TTC549 (cell line): ENCODE data around the gene ITGBL1.

Source experiments
- FAIRE-seq: peaks from 2 replicates; lab custom pipeline; 2012; peaks lifted over from hg19 to GRCh38; lab: Jason Lieb, UNC

Gene ITGBL1

GRCh38 chr13:101569807-101570206 is 117.3 kb downstream of the ITGBL1 start:
- no peak for FAIRE-seq

- FAIRE-seq: no peak
Measured at GRCh38 chr13:101570410-101570809, 117.9 kb downstream of the ITGBL1 start.

- no peak for FAIRE-seq
Measured at GRCh38 chr13:101572456-101572855, 120.0 kb downstream of the ITGBL1 start.

DNA sequence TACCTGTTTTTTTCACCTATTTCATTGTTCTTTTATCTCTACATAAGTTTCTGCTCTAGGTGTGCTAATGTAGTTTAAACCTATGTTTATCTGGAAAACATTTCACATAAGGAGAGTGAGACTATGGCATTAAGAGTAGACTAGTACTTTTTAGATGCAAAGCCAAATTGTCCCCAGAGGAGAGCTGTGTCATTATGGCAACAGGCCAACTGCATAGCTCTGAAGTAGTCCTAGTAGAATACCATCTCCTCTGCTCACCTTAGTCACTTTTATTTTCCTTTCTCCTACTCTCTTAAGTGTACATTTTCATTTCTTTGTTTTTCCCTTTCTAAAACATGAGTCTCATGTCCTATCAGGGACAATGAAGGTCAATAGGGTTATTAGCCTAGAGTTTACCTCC is 123.1 kb downstream of the ITGBL1 start:
- no peak for FAIRE-seq

GRCh38 chr13:101576455-101576854 is 124.0 kb downstream of the ITGBL1 start:
- FAIRE-seq: no peak

DNA sequence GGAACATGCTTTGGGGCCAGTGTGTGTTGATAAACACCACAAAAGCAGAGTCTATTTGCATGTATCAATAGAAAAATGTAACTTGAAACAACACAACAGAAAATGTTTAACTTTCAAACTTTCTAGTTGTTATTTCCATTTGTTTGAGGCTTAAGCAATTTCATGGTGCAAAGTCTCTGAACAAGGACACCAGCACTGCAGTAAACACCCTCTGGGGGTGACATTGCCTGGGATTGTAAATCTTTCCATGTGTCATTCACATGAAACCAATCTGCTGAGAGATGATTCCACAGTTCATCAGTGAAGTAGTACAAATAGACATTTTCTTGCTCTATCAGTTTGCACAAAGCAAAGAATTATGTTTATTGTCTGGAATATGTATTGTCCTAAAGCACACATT is 124.5 kb downstream of the ITGBL1 start:
- no peak for FAIRE-seq

- FAIRE-seq: no peak
Measured at GRCh38 chr13:101579281-101579802, 126.9 kb downstream of the ITGBL1 start.

GRCh38 chr13:101584331-101584730 is 131.9 kb downstream of the ITGBL1 start:
- no peak for FAIRE-seq

GRCh38 chr13:101590479-101590878 is 138.0 kb downstream of the ITGBL1 start:
- no peak for FAIRE-seq

DNA sequence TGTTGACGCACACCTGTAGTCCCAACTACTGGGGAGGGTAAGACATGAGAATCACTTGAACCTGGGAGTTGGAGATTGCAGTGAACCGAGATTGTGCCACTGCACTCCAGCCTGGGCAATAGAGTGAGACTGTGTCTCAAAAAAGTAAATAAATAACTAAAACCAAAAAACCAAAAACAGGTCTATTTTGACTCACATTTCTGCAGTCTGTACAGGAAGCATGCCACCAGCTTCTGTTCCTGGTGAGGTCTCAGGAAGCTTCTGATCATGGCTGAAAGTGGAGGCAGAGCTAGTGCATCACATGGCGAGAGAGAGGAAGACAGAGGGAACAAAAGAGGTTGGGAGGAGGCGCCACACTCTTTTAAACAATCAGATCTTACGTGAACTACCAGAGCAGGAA is 142.5 kb downstream of the ITGBL1 start:
- FAIRE-seq: no peak

DNA sequence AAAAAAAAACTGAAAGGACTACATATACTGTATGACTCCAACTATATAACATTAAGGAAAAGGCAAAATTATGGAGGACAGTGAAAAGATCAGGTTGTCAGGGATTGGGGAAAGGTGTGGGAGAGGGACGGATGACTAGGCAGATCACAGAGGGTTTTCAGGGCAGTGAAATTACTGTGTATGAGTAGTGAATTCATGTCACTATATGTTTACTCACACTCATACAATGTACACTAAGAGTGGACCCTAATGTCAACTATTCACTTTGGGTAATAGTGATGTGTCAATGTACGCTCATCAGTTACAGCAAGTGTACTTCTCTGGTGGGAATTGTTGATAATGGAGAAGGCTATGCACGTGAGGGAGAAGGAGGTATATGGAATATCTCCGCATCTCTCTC is 144.3 kb downstream of the ITGBL1 start:
- no peak for FAIRE-seq

- no peak for FAIRE-seq
Measured at GRCh38 chr13:101611491-101612475, 159.3 kb downstream of the ITGBL1 start.

- no peak for FAIRE-seq
Measured at GRCh38 chr13:101612735-101613134, 160.3 kb downstream of the ITGBL1 start.

DNA sequence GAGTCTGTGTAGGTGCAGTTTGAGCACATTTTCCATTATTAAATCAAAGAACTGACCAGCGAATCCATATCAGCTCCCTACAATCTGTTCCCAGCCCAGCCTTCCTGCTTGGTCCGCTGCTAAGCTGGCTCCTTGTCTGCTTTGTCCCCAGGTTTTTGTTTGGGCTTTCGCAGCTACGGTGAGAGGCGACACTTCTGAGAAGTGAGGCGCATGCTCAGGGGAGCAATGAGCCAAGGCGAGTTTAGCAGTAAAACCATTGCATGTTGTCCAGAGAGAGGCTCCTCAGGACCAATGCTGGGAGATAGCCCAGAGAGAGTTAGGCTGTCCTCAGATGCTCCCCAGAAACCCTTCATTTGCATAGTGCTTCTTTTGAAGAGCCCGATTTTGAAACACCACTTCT is 162.0 kb downstream of the ITGBL1 start:
- no peak for FAIRE-seq

DNA sequence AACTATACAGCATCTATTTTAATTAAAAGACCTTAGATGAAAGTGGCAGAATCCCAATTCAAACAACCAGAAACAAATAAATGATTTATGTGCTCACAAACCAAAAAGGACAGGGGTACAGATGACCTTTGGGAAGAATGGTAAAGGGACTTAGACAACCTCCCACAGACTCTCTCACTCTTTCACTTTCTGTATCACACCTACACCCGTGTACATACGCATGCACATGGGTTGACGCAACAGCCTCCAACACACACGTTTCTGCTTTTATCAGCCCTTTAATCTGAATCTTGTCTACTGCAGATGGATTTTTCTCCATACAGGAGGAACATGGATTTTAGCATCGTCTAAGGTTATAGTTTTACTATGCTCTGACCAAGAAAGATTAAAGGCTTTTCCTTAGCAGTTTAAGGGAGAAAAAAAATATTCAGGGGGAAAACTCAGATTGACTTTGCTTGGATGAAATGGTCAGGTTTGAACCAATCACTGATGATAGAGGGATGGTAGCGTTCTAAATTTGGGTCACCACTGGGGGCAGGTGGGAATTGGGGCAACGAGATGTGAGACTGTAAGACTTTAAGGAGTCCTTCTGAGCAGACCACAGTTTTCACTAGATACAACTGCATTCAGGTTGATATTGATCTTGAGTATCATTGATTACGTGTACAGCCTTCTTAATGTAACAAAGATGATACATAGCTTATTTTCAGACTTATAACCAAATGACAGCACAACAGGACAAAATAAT is 166.1 kb downstream of the ITGBL1 start:
- no peak for FAIRE-seq

GRCh38 chr13:101621099-101621498 is 168.6 kb downstream of the ITGBL1 start:
- FAIRE-seq: no peak

DNA sequence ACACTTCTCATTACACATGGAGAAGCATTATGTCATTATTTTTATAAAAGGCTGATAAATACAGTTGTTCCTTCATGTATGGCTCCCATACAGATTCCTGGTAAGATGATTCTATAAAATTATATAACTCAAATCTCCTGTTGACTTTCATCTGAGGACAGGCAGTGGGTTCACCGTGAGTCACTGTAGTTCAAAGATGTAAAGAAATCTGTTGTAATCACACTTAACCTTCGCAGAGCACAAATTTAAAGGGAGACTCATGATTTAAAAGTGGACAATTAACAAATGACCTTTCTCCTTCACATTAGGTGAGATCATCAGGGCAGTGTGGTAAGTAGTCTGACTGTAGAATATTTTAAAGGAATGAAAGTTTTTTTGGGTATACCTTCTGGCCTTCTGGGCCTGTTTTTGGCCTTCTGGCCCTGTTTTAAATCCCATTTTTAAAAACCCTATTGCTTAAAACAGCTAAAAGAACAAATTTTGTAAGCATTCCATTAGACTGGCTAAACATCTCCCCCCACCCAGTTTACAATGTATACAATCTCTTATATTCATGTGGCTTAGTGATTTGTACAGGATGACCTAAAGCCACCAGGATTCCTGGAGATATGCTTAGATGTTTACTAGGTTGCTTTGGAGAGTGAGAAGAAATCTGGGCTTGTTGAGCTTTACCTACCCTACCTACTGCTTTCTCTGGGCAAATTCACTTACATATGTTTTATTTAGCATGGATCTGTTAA is 171.2 kb downstream of the ITGBL1 start:
- no peak for FAIRE-seq

DNA sequence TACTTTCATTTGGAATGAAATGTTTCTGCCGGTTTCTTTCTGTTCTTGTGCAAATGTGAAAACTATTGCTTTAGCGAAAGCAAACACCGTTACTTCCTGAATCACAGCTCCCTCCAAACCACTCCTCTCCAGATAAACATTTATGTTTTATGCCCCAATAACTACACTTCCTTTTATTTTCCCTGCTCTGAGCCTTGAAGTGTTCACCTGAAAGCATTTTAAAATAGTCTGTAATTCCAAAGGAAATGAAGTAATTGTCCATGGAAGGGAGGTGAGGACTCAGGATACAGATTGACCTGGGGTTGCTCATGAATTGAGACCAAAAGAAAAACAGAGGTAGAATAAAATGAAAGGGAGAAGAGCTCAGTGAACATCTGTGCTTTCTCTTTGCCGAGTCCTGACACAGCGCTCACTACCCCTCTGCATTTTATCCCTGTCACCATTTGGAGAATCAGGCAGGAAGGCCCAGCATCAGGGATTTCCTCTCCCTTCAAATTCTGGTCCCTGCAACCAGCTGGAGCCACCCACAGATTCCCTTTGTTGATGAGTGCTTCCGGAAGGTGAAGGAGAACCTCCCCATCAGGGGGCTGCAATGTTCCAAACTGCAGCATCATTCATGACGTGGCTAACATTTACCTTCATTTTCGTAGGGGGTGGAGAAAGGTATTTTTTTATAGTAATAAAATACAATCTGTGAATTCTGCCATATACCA is 171.9 kb downstream of the ITGBL1 start:
- FAIRE-seq: no peak

DNA sequence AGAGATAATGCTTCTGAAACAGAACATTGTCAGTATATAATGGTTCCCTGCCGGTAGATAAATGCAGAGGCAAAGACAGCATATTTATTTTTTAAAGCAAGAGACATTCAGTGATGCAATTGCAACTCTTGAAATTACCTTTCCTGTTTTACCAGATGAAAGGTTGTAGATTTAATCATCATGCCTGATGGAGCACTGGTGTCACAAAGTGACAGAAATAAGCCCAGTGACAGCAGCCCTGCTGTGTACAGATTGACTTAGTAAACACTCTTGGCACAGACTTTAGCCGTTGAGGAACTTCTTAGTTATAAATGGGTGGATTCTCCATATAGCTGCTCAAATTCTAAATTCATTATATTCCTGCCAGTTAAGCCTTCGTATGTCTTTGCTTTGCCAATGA is 172.5 kb downstream of the ITGBL1 start:
- FAIRE-seq: no peak

DNA sequence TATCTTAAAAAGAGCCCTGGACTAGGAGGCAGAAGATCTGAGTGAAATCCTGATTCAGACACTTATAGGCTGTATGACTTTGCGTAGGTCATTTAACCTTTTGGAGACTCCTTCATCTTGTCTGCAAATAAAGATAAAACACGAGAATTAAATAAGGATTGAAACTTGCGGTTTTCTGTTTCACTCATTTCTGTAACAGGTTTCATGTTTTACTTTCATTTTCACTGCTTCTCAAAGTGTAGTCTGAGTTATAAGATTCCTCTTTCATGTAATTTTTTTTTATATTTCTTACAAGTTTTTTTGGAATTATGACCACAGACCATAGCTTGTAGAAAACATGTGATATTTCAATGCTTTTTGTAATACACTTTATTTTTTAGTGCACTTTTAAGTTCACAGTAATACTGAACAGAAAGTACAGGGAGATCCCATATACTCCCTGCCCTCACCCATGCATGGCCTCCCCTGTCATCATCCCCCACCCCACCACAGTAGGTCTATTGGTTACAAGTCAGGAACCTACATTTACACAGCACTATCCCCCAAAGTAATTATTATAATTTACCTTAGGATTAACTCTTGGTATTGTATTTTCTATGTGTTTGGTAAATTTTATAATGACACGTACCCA is 174.6 kb downstream of the ITGBL1 start:
- no peak for FAIRE-seq

DNA sequence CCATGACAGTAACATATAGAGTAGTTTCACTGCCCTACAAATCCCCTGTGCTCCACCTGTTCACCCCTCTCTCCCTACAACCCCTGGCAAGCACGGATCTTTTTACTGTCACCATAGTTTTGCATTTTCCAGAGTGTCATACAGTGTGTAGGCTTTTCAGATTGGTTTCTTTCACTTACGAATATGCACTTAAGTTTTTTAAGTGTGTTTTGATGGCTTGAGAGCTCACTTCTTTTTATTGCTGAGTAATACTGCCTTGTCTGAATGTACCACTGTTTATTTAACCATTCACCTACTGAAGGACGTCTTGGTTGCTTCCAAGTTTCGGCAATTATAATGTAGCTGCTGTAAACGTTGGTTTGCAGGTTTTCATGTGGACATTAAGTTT is 175.1 kb downstream of the ITGBL1 start:
- no peak for FAIRE-seq
